MCF 10A (cell line): Measurements from ENCODE around the gene FBXL12. TPM values are rescaled to one million over a fixed set of nuclear protein-coding genes. Genes with fewer than 3 reads are reported as not detected.
"Not testable (repeated sequence)": the region's sequence is repeated elsewhere in the genome, so short reads cannot be mapped to it uniquely, and the experiment has no call there.

ENCODE experiments used
- BruUV-seq: library from RNA; stranded (reverse); fragments of 400-500 nt; replicated peaks from 2 replicates; lab custom pipeline; 2021; lab: Mats Ljungman, UMichigan
- CTCF ChIA-PET: fragments of 300-600 bp; sonication (Branson Sonifier 250); formaldehyde crosslinking; extraction: SDS; loops from one replicate; lab custom pipeline; 2021; ENCODE audit warnings: antibody characterized with exemption, inconsistent platforms; lab: Yijun Ruan, JAX
- POLR2A ChIA-PET: fragments of 300-600, 350-650 bp; sonication (Branson Sonifier 250); formaldehyde crosslinking; extraction: SDS; loops from one replicate; lab custom pipeline; 2020; ENCODE audit warnings: antibody characterized with exemption, inconsistent platforms; lab: Yijun Ruan, JAX
- DNase-seq: peaks from one replicate; pipeline ENCODE4 v3.0.0-alpha.2; 2018; ENCODE audit not compliant: unreplicated experiment
- H3K27ac Mint-ChIP-seq: one replicate; pipeline ENCODE4 v1.8.0; 2022; ENCODE audit warnings: mild to moderate bottlenecking, low read depth, mixed read lengths; ENCODE audit not compliant: unreplicated experiment
- H3K27me3 Mint-ChIP-seq: one replicate; pipeline ENCODE4 v1.8.0; 2022; ENCODE audit warnings: mixed read lengths; ENCODE audit not compliant: insufficient read depth, unreplicated experiment
- H3K36me3 Mint-ChIP-seq: one replicate; pipeline ENCODE4 v1.8.0; 2022; ENCODE audit warnings: mild to moderate bottlenecking, moderate library complexity, mixed read lengths; ENCODE audit not compliant: insufficient read depth, unreplicated experiment
- H3K4me1 Mint-ChIP-seq: one replicate; pipeline ENCODE4 v1.8.0; 2022; ENCODE audit warnings: mixed read lengths; ENCODE audit not compliant: insufficient read depth, unreplicated experiment
- H3K4me3 Mint-ChIP-seq: one replicate; pipeline ENCODE4 v1.8.0; 2022; ENCODE audit warnings: mild to moderate bottlenecking, moderate library complexity, mixed read lengths; ENCODE audit not compliant: unreplicated experiment
- H3K9me3 Mint-ChIP-seq: one replicate; pipeline ENCODE4 v1.8.0; 2022; ENCODE audit warnings: mixed read lengths; ENCODE audit not compliant: unreplicated experiment
- intact Hi-C: fragments of 100-400 bp; cut with micrococcal nuclease; formaldehyde crosslinking; loops from 2 replicates; pipeline ENCODE4 v1.14.1; 2022
- total RNA-seq: library from RNA; stranded (reverse); gene quantifications from 2 replicates; pipeline ENCODE4 v1.2.3, GENCODE V29; 2022
- TF ChIP-seq, protein P1 (sequence below): fragments of 200-600 bp; IDR thresholded peaks from one replicate; pipeline ENCODE4 v1.8.0; 2022; ENCODE audit warnings: antibody characterized with exemption, mild to moderate bottlenecking; ENCODE audit not compliant: unreplicated experiment

The FBXL12 gene
- total RNA-seq, 1 experiment from 2014 or later: 27.4 TPM

DNA sequence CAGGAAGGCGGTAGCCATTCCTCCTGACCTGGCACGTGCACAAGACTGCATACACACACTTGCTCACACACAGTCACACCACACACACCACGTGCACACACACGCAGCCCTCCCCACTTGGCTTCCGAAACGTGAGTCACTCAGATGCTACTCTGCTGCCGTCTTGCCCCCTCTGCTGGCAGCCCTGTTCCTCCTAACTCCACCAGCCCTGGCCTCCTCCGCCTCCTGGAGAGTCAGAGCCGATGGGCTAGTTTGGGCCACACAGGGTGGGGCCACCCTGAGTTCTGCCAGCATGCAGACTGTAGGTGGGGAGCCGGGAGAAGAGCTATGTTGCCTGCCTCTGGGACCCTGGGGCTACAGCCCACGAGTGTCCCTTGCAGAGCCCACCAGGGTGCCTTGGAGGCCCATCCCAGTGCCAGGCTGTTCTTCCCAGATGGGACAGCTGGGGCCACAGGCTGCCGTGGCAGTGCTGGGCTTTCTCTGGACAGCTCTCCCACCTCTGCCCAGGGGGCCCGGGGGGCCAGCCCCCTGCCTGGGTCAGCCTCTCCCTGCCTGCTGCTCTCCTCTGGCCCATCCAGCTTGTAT lies 28.3 kb upstream of the FBXL12 start:
- H3K4me3 Mint-ChIP-seq: no peak overlapping the region
- no peaks in the 10 kb centered on the region for H3K9me3 Mint-ChIP-seq
- intact Hi-C loops: no loop called here
- peak; percentile 80 for DNase-seq
- ChIA-PET POLR2A (no interaction called here), CTCF (interaction anchor here (0.6 to 1.5 kb wide), 10 partner anchors 8 to 548 kb away, joined by 3 to 6 read pairs (median 4); partner anchors contain the start of gene PIN1)
- no TSS peak for BruUV-seq
- H3K4me1 Mint-ChIP-seq: peaks cover 14% of the 10 kb centered on the region
- H3K27me3 Mint-ChIP-seq: no peaks in the 10 kb centered on the region
- TF ChIP-seq, protein P1, sequence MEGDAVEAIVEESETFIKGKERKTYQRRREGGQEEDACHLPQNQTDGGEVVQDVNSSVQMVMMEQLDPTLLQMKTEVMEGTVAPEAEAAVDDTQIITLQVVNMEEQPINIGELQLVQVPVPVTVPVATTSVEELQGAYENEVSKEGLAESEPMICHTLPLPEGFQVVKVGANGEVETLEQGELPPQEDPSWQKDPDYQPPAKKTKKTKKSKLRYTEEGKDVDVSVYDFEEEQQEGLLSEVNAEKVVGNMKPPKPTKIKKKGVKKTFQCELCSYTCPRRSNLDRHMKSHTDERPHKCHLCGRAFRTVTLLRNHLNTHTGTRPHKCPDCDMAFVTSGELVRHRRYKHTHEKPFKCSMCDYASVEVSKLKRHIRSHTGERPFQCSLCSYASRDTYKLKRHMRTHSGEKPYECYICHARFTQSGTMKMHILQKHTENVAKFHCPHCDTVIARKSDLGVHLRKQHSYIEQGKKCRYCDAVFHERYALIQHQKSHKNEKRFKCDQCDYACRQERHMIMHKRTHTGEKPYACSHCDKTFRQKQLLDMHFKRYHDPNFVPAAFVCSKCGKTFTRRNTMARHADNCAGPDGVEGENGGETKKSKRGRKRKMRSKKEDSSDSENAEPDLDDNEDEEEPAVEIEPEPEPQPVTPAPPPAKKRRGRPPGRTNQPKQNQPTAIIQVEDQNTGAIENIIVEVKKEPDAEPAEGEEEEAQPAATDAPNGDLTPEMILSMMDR: peak; percentile 68
- H3K36me3 Mint-ChIP-seq: peaks cover 32% of the 10 kb centered on the region
- peak overlapping the region; percentile 49 for H3K27ac Mint-ChIP-seq

DNA sequence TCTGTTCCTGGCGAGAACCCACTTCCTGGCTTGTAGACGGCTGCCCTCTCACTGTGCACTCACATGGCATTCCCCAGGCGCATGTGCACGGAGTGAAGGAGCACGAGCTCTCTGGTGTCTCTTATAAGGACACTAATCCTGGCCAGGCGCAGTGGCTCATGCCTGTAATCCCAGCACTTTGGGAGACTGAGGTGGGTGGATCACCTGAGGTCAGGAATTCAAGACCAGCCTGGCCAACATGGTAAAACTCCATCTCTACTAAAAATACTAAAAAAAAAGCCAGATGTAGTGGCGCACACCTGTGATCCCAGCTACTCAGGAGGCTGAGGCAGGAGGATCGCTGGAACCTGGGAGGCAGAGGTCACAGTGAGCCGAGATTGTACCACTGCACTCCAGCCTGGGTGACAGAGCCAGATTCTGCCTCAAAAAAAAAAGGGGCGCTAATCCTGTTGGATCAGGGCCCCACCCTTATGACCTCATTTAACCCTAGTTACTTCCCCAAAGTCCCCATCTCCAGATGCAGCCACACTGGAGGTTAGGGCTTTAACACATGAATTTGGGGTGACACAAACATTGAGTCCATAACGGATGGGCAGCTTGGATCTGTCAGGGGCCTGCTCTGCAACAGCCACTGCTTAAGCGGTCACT lies 24.9 kb upstream of the FBXL12 start:
- H3K27ac Mint-ChIP-seq, H3K4me3 Mint-ChIP-seq, intact Hi-C loops, H3K9me3 Mint-ChIP-seq, DNase-seq, BruUV-seq, CTCF ChIA-PET, H3K27me3 Mint-ChIP-seq: not testable (repeated sequence)
- POLR2A ChIA-PET: interaction anchor here (0.7 kb wide), 1 partner anchor 1495 kb away, joined by 3 read pairs; no protein-coding TSS in a partner anchor
- peaks cover 58% of the 10 kb centered on the region for H3K36me3 Mint-ChIP-seq
- peaks cover 14% of the 10 kb centered on the region for H3K4me1 Mint-ChIP-seq

DNA sequence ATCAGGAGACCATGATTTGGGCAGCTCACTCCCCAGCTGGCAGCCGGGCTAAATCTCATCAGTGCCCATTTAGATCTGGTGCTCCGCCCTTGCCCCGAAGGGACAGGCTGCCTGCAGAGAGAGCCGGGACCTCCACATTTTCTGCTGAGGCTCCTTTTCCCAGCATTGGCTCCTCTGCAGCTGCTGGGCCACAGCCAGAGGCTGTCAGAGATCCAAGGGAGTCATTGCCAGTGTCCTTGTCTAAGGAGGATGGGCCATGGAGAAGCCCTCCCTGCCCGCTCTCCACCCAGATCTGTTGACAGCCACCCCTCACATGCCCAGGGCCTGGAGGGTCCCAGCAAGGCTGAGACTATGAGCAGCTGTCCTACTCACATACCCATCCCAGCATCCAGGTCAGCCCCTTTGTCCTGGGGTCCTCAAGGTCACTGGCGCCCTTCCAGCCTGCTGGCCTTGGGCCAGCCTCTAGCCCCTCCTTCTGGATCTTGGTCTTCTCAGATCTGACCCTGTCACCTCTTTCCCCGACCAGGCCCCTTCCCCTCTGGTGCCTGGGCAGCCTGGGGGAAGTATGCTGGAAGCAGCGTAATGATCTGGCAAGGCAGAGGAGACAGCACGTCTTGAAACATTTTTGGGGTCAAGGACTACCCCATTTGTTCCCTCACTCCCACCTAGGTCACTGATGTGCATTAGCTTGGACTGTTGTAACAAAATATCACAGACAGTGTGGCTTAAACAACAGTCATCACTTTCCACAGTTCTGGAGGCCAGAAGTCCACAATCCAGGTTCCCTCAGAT lies 24.2 kb upstream of the FBXL12 start:
- peaks cover 14% of the 10 kb centered on the region for H3K4me1 Mint-ChIP-seq
- TF ChIP-seq, protein P1: no peak
- intact Hi-C loops: no loop called here
- peaks cover 65% of the 10 kb centered on the region for H3K36me3 Mint-ChIP-seq
- no peak for DNase-seq
- ChIA-PET POLR2A (no interaction called here), CTCF (interaction anchor here (0.6 kb wide), 1 partner anchor 730 kb away, joined by 4 read pairs; no protein-coding TSS in a partner anchor)
- no TSS peak for BruUV-seq
- H3K9me3 Mint-ChIP-seq: no peaks in the 10 kb centered on the region
- H3K27ac Mint-ChIP-seq: no peak overlapping the region
- H3K4me3 Mint-ChIP-seq: no peak overlapping the region
- H3K27me3 Mint-ChIP-seq: no peaks in the 10 kb centered on the region

DNA sequence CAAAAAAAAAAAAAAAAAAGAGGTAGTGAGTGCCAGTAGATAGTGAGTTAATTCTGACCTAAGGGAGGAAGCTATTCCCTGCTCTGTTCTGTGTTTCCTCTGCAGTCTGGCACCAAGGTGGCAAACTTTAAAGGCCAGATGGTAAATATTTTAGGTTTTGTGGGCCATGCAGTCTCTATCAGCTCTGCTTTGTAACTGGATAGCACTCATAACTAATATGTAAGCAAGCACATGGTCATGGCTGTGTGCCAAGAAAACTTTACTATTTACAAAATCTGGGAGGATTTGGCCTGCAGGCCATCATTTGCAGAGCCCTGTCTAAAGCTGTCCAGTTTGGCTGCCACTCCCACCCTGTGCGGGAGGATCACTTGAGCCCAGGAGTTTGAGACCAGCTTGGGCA lies 20.5 kb upstream of the FBXL12 start:
- H3K9me3 Mint-ChIP-seq: no peaks in the 10 kb centered on the region
- peaks cover 7% of the 10 kb centered on the region for H3K4me1 Mint-ChIP-seq
- DNase-seq: no peak
- peaks cover 55% of the 10 kb centered on the region for H3K36me3 Mint-ChIP-seq
- intact Hi-C loops: no loop called here
- ChIA-PET POLR2A (interaction anchor here (1.4 to 2.2 kb wide), 2 partner anchors 11 to 13 kb away, joined by 3 to 11 read pairs; partner anchors contain the start of gene UBL5), CTCF (interaction anchor here (1.7 kb wide), 1 partner anchor 33 kb away, joined by 5 read pairs; no protein-coding TSS in a partner anchor)
- TF ChIP-seq, protein P1: no peak
- no peak overlapping the region for H3K27ac Mint-ChIP-seq
- BruUV-seq: no TSS peak
- no peak overlapping the region for H3K4me3 Mint-ChIP-seq
- no peaks in the 10 kb centered on the region for H3K27me3 Mint-ChIP-seq
